ENCODE results near the gene SMIM43.

- no peak for TF ChIP-seq E2F1 (CRISPR knock-in tag; IDR thresholded peaks at IDR 0.05)
- TF ChIP-seq USF2 (CRISPR knock-in tag; IDR thresholded peaks at IDR 0.05): no peak
- TF ChIP-seq CTCF (IDR thresholded peaks at IDR 0.05): no peak
- TF ChIP-seq NR2C2 (CRISPR knock-in tag; IDR thresholded peaks at IDR 0.05): no peak
- no peak for TF ChIP-seq ZNF532 (CRISPR knock-in tag; IDR thresholded peaks at IDR 0.05; ENCODE audit: borderline replicate concordance)
- TF ChIP-seq HMGXB4 (CRISPR knock-in tag; IDR thresholded peaks at IDR 0.05): no peak
- TF ChIP-seq ATF2 (CRISPR knock-in tag; IDR thresholded peaks at IDR 0.05; ENCODE audit: borderline replicate concordance, low read depth): no peak
- TF ChIP-seq ZNF416 (CRISPR knock-in tag; IDR thresholded peaks at IDR 0.05): no peak
- no peak for TF ChIP-seq ATF3 (CRISPR knock-in tag; conservative IDR thresholded peaks at IDR 0.05)
- no peak for TF ChIP-seq SP1 (CRISPR knock-in tag; conservative IDR thresholded peaks at IDR 0.05)
- TF ChIP-seq FOXK1 (CRISPR knock-in tag; IDR thresholded peaks at IDR 0.05): no peak
These were observed 36.2 kb downstream of the SMIM43 start for GRCh38 chr4:121728798-121729226.
